WTC11 (cell line): ENCODE data around the gene SREBF1. TPM values are rescaled to one million over a fixed set of nuclear protein-coding genes. Genes with fewer than 3 reads are reported as not detected.

ENCODE experiments used
- ATAC-seq: fragments of 200-7000 bp; cut with Tn5 transposase; 2 replicates; pipeline ENCODE4 v1.10.0; 2021; ENCODE audit warnings: mild to moderate bottlenecking, moderate library complexity
- CTCF ChIA-PET: fragments of 300-600 bp; sonication (Branson Sonifier 250); formaldehyde crosslinking; loops from one replicate; lab custom pipeline; 2021; ENCODE audit warnings: antibody characterized with exemption; lab: Charles Lee
- POLR2A ChIA-PET: fragments of 350-600 bp; sonication (Branson Sonifier 250); formaldehyde crosslinking; loops from one replicate; lab custom pipeline; 2021; ENCODE audit warnings: antibody characterized with exemption; lab: Charles Lee
- DNase-seq: peaks from one replicate; pipeline ENCODE4 v3.0.0; 2021; ENCODE audit warnings: low spot score
- H3K27ac Mint-ChIP-seq: 2 replicates; pipeline ENCODE4 v1.8.0; 2021; ENCODE audit warnings: mixed read lengths
- H3K27me3 Mint-ChIP-seq: 2 replicates; pipeline ENCODE4 v1.8.0; 2021; ENCODE audit warnings: low read depth, mild to moderate bottlenecking, moderate library complexity, mixed read lengths
- H3K36me3 Mint-ChIP-seq: 2 replicates; pipeline ENCODE4 v1.8.0; 2021; ENCODE audit warnings: mixed read lengths
- H3K4me1 Mint-ChIP-seq: 2 replicates; pipeline ENCODE4 v1.8.0; 2022; ENCODE audit warnings: mixed read lengths
- H3K4me3 Mint-ChIP-seq: 2 replicates; pipeline ENCODE4 v1.8.0; 2021; ENCODE audit warnings: mild to moderate bottlenecking, moderate library complexity, mixed read lengths
- H3K9me3 Mint-ChIP-seq: 2 replicates; pipeline ENCODE4 v1.8.0; 2021; ENCODE audit warnings: mixed read lengths
- ATF3 ChIP-seq: sonication (generic); formaldehyde crosslinking; conservative IDR thresholded peaks from 2 replicates; pipeline ENCODE4 v1.8.1; 2022; ENCODE audit warnings: mild to moderate bottlenecking, missing genetic modification reagents
- ATF6 ChIP-seq: sonication (generic); formaldehyde crosslinking; IDR thresholded peaks from 2 replicates; pipeline ENCODE4 v1.8.1; 2023; ENCODE audit warnings: mild to moderate bottlenecking, missing genetic modification reagents
- E2F1 ChIP-seq: sonication (generic); formaldehyde crosslinking; IDR thresholded peaks from 2 replicates; pipeline ENCODE4 v1.8.0; 2022; ENCODE audit warnings: mild to moderate bottlenecking, missing genetic modification reagents
- GRHL2 ChIP-seq: fragments of 250-450 bp; sonication (Bioruptor Pico); IDR thresholded peaks from 2 replicates; pipeline ENCODE4 v1.8.0; 2022; ENCODE audit warnings: mild to moderate bottlenecking, moderate library complexity; ENCODE audit not compliant: insufficient replicate concordance, severe bottlenecking
- HMGA2 ChIP-seq: fragments of 250-450 bp; sonication (Bioruptor Pico); IDR thresholded peaks from 2 replicates; pipeline ENCODE4 v1.4.0; 2021; ENCODE audit warnings: mild to moderate bottlenecking, moderate library complexity
- HMGXB4 ChIP-seq: sonication (generic); formaldehyde crosslinking; IDR thresholded peaks from 2 replicates; pipeline ENCODE4 v1.8.1; 2023; ENCODE audit warnings: mild to moderate bottlenecking, moderate library complexity, missing genetic modification reagents
- SP1 ChIP-seq: sonication (generic); formaldehyde crosslinking; conservative IDR thresholded peaks from 2 replicates; pipeline ENCODE4 v1.8.1; 2022; ENCODE audit warnings: missing genetic modification reagents
- TEAD4 ChIP-seq: sonication (generic); formaldehyde crosslinking; IDR thresholded peaks from 2 replicates; pipeline ENCODE4 v1.8.0; 2022; ENCODE audit warnings: mild to moderate bottlenecking, missing genetic modification reagents
- TP53 ChIP-seq: sonication (generic); formaldehyde crosslinking; IDR thresholded peaks from 2 replicates; pipeline ENCODE4 v1.8.1; 2023; ENCODE audit warnings: mild to moderate bottlenecking, missing genetic modification reagents
- ZNF425 ChIP-seq: fragments of 250-450 bp; sonication (Bioruptor Pico); conservative IDR thresholded peaks from 2 replicates; pipeline ENCODE4 v1.9.0; 2021; ENCODE audit warnings: mild to moderate bottlenecking
- ZNF671 ChIP-seq: fragments of 250-450 bp; sonication (Bioruptor Pico); IDR thresholded peaks from 2 replicates; pipeline ENCODE4 v1.8.0; 2021; ENCODE audit warnings: mild to moderate bottlenecking
- total RNA-seq: library from RNA; stranded (reverse); gene quantifications from 3 replicates; pipeline ENCODE4 v1.2.3, GENCODE V29; 2021
- TF ChIP-seq, protein P1 (sequence below): sonication (generic); formaldehyde crosslinking; IDR thresholded peaks from 2 replicates; pipeline ENCODE4 v1.8.1; 2023; ENCODE audit warnings: mild to moderate bottlenecking, missing genetic modification reagents, borderline replicate concordance

The SREBF1 gene
- total RNA-seq, 1 experiment from 2014 or later = 93.7 TPM

- CTCF ChIA-PET = interaction anchor here (0.6 to 1.9 kb wide), 12 partner anchors 12 to 126 kb away, joined by 3 to 6 read pairs (median 3); no protein-coding TSS in a partner anchor
Observed at GRCh38 chr17:17793378-17794214, 43.2 kb downstream of the SREBF1 start.

More at GRCh38 chr17:17793378-17794214, 43.2 kb downstream of the SREBF1 start:
- TF ChIP-seq SP1 (CRISPR knock-in tag) (no peak), ZNF671 (CRISPR knock-in tag) (no peak), ZNF425 (CRISPR knock-in tag) (no peak), ATF6 (CRISPR knock-in tag) (no peak), TEAD4 (CRISPR knock-in tag) (no peak), HMGA2 (CRISPR knock-in tag) (no peak), ATF3 (CRISPR knock-in tag) (no peak), TP53 (CRISPR knock-in tag) (no peak), E2F1 (CRISPR knock-in tag) (no peak), HMGXB4 (no peak), GRHL2 (CRISPR knock-in tag) (no peak)
- TF ChIP-seq, protein P1, sequence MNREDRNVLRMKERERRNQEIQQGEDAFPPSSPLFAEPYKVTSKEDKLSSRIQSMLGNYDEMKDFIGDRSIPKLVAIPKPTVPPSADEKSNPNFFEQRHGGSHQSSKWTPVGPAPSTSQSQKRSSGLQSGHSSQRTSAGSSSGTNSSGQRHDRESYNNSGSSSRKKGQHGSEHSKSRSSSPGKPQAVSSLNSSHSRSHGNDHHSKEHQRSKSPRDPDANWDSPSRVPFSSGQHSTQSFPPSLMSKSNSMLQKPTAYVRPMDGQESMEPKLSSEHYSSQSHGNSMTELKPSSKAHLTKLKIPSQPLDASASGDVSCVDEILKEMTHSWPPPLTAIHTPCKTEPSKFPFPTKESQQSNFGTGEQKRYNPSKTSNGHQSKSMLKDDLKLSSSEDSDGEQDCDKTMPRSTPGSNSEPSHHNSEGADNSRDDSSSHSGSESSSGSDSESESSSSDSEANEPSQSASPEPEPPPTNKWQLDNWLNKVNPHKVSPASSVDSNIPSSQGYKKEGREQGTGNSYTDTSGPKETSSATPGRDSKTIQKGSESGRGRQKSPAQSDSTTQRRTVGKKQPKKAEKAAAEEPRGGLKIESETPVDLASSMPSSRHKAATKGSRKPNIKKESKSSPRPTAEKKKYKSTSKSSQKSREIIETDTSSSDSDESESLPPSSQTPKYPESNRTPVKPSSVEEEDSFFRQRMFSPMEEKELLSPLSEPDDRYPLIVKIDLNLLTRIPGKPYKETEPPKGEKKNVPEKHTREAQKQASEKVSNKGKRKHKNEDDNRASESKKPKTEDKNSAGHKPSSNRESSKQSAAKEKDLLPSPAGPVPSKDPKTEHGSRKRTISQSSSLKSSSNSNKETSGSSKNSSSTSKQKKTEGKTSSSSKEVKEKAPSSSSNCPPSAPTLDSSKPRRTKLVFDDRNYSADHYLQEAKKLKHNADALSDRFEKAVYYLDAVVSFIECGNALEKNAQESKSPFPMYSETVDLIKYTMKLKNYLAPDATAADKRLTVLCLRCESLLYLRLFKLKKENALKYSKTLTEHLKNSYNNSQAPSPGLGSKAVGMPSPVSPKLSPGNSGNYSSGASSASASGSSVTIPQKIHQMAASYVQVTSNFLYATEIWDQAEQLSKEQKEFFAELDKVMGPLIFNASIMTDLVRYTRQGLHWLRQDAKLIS (CRISPR knock-in tag) = no peak
- DNase-seq = no peak
- Mint-ChIP-seq H3K27ac (0 out of 2 replicates have a peak overlapping the region, but pooled peaks have one; percentile 17), H3K9me3 (no peaks in the 10 kb centered on the region), H3K4me3 (no peak overlapping the region), H3K36me3 (no peaks in the 10 kb centered on the region), H3K27me3 (peaks cover 33% of the 10 kb centered on the region), H3K4me1 (peaks cover 41% of the 10 kb centered on the region)
- POLR2A ChIA-PET = interaction anchor here (1.0 kb wide), 1 partner anchor 11 kb away, joined by 3 read pairs; no protein-coding TSS in a partner anchor
- no peak for ATAC-seq
